HG03159 (cell line): ENCODE results near the gene AZU1.
"Not testable (repeated sequence)": the region's sequence is repeated elsewhere in the genome, so short reads cannot be mapped to it uniquely, and the experiment has no call there.

Source experiments
- ATAC-seq: cut with Tn5 transposase; IDR thresholded peaks from one replicate; pipeline ENCODE4 v1.9.1; 2021; ENCODE audit warnings: mild to moderate bottlenecking, moderate library complexity; ENCODE audit not compliant: unreplicated experiment

AZU1 gene

DNA sequence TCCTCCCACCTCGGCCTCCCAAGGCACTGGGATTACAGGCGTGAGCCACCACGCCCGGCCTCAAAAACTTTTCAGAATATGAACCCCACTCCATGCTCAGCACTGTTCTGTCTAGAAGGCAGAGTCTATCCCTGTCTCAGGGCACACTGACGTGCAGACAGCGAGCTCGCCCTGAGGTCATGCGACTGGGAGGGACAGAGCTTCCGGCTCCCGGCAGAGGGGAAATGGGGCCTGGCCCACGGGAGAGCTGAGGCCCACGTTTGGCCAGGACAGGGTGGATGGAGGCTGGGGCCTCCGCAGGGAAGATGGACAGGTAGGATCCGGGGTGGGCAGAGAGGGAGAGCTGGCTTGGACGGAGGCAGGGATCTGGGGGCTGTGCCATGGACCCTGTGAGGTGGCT lies 2.8 kb upstream of the AZU1 start:
- ATAC-seq: no peak

DNA sequence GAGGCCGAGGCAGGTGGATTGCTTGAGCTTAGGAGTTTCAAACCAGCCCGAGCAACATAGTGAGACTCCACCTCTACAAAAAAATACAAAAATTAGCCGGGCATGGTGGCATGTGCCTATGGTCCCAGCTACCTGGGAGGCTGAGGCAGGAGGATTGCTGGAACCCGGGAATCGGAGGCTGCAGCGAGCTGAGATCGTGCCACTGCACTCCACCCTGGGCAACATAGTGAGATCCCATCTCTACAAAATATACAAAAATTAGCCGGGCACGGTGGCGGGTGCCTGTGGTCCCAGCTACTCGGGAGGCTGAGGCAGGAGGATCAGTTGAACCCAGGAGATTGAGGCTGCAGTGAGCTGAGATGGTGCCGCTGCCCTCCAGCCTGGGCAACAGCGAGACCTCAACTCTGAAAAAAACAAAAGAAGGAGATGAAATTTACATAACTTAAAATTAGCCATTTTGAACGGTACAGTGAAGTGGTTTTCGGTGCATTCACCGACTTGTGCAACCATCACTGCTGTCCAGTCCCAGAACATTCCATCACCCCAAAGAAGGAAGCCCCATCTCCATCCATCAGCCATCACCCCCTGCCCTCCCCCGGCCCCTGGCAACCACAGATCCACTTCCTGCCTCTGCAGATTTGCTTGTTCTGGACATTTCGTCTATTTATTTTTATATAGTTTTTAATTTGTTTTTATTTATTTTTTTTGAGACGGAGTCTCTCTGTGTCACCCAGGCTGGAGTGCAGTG lies 1.6 kb upstream of the AZU1 start:
- no peak for ATAC-seq

DNA sequence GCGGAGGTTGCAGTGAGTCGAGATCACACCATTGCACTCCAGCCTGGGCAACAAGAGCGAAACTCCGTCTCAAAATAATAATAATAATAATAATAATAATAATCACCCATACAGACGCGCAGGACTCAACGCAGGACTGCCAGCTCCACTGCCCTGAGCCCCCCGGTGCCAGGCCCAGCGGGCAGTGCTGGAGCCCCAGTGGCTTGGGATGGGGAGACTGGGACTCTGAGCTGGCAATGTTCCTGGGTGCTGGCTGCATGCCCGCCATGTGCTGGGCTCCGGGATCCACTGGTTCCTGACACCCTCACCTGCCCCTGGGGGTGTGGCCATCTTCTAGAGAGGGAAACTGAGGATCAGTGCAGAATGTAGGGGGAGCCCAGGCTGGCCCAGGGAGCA lies 325 bp upstream of the AZU1 start:
- ATAC-seq: no peak

DNA sequence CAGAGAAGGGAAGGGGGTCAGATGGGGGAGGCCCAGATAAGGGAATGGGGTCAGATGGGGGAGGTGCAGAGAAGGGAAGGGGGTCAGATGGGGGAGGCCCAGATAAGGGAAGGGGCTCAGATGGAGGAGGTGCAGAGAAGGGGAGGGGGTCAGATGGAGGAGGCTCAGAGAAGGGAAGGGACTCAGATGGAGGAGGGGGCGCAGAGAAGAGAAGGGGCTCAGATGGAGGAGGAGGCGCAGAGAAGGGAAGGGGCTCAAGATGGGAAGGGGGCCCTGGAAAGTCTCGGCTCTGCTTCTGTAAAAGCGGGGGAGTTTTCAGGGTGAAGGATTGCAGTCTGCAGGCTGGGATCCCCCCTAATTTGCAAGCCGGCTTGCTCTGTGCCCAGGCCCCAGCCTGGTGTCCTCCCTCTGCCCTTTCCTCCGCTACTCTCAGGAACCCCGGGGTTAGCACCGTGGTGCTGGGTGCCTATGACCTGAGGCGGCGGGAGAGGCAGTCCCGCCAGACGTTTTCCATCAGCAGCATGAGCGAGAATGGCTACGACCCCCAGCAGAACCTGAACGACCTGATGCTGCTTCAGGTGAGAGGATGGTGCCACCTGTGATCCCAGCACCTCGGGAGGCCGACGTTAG lies 1.6 kb downstream of the AZU1 start:
- no peak for ATAC-seq

DNA sequence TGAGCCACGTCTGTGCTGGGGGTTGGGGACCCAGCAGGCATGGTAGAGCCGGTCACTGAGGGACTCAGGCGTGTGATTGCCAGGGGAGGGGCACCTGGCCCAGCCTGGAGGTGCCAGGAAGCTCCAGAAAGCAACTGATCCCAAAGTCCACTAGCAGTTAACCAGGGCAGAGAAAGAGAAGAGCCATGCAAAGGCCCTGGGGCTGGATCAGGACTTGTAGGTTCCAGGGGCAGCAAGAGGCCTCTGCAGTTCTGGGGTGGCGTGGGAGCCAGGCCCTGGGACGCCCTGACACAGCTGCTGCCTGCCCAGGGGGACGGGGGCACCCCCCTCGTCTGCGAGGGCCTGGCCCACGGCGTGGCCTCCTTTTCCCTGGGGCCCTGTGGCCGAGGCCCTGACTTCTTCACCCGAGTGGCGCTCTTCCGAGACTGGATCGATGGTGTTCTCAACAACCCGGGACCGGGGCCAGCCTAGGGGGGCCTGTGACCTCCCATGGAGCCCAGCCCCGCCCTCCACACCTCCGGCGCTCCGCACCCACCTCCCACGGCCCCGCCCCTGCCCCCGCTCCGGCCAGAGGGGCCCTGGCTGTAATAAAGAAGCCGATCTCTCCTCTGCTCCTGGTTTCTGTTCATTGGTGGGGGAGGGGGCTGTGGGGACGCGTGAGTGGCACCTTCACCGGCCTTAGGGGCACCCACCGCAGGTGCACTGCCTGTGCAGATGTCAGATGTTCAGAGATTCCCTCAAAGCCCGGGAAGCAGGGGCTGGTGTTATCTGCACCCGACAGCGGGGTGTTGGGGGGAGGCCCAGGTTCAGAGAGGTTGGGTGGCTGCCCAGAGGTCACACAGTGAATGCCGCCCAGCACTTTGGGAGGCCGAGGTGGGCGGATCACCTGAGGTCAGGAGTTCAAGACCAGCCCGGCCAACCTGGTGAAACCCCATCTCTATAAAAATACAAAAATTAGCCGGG lies 4.1 kb downstream of the AZU1 start:
- ATAC-seq: no peak

DNA sequence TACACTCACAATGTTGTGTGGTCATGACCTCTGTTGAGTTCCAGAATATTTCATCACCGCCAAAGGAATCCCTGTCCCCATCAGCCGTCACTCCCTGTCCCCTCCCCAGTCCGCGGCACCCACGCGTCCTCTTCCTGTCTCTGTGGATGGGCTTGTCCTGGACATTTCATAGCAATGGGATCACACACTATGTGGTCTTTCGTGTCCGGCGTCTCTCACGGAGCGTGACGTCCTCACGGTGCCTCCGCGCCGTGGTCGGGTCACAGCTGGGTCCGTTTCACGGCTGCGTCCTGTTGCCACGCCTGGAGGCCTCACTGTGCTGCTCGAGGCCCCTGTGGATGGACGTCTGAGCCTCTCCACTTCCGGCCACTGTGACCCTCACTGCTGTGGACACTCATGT lies 6.6 kb downstream of the AZU1 start:
- ATAC-seq: no peak

DNA sequence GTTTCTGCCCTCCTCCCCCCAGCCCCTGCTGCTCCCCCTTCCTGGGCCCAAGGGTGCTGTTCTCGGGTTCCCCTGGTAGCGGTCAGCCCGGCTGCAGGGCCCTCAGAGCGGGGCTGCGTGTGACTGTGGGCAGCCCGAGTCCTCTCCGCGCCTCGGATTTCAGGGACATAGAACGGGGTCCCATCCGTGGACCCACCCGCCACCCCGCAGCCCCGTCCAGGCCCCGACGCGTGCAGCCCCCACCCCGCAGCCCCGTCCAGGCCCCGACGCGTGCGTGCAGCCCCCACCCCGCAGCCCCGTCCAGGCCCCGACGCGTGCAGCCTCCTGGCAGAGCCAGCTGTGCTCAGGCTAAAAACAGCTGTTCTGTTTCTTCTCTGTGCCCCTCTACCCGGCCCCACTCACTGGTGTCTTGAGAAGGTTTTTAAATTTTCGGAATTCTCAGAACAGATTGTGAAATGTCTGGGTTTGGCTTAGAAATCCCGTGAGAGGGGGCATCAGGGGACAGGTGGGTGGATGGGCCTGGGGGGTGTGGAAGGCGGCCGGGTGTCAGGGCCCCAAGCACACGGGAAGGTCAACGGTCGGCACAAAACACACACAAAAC lies 7.7 kb downstream of the AZU1 start:
- no peak for ATAC-seq

DNA sequence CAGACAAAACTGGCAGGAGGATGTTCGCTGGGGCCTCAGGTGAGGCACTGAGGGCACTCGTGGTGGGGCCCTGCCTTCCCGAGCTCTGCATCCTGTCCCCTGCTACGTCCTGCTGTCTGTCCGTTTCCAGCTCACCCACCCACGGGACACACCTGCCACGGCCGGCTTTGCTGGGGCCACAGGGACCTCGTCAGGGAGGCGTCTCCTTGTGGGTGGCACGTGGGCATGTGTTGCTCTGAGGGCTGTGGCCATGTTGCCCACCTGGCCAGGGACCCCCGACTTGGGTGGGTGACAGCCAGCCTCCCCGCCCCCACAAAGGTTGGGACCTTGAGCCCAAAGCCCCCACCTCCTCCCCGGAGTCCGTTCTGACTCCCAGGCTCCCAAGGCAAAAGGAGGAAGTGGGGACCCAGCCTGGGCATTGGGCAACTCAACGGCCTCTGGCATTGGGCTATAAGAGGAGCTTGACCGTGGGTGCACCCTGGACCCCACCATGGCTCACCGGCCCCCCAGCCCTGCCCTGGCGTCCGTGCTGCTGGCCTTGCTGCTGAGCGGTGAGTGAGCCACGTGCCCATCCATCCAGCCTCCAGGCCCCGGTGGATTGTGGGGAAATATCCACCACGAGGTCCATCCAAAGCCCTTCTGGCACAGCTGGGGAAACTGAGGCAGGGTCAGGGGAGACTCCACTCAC lies 13.0 kb downstream of the AZU1 start, which contains the start of gene PRTN3:
Gene PRTN3 (plus strand): TSS at position 481 of the 688 bp plus-strand sequence. CDS start 10 bp downstream, at position 491.
- ATAC-seq: no peak

DNA sequence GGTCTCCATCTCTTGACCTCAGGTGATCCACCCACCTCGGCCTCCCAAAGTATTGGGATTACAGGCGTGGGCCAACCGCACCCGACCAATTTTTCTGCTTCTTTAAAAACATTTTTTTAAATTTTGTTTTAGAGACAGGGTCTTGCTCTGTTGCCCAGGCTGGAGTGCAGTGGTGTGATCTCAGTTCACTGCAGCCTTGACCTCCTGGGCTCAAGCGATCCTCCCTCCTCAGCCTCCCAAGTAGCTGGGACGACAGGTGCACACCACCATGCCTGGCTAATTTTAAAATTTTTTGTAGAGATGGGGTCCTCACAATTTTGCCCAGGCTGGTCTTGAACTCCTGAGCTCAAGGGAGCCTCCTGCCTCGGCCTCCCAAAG lies 15.2 kb downstream of the AZU1 start:
- not testable (repeated sequence) for ATAC-seq

DNA sequence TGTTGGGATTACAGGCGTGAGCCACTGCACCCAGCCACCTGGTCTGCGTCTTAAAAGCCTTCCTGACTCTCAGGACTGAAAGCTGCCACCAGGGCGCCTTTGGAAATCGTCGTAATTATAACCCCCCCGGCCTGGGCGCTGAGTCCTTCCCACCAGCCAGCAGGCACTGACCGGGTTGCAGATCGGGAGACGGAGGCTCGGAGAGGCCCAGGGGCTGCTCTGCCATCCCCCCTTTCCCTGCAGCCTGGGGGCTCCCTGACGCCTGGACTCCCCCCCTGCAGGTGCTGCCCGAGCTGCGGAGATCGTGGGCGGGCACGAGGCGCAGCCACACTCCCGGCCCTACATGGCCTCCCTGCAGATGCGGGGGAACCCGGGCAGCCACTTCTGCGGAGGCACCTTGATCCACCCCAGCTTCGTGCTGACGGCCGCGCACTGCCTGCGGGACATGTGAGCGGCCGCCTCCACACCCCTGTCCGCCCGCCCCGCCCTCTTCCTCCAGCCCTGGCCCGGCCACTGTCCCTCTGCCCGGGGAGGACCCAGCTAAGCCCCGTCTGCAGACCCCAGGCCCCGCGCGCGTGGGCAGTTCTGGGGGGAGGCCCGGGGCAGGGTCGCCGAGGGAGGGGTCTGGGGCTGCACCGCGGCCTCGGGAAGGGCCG lies 15.7 kb downstream of the AZU1 start:
- ATAC-seq: no peak

DNA sequence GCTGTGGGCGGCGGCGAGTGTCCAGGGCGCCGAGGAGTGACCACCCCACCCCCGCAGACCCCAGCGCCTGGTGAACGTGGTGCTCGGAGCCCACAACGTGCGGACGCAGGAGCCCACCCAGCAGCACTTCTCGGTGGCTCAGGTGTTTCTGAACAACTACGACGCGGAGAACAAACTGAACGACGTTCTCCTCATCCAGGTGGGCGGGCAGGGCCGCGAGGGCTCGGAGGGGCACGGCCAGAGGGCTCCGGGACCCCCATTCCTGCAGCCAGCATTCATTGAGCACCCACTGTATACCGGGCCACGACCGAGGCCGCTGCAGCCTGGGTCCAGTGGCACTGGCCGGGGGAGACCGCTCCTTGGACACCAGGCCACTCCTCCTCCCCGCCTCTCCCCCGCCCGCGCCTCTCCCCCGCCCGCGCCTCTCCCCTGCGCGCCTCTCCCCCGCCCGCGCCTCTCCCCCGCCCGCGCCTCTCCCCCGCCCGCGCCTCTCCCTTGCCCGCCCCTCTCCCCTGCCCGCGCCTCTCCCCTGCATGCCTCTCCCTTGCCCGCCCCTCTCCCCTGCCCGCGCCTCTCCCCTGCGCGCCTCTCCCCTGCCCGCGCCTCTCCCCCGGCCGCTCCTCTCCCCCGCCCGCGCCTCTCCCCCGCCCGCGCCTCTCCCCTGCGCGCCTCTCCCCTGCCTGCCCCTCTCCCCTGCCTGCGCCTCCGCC lies 16.4 kb downstream of the AZU1 start:
- ATAC-seq: no peak

DNA sequence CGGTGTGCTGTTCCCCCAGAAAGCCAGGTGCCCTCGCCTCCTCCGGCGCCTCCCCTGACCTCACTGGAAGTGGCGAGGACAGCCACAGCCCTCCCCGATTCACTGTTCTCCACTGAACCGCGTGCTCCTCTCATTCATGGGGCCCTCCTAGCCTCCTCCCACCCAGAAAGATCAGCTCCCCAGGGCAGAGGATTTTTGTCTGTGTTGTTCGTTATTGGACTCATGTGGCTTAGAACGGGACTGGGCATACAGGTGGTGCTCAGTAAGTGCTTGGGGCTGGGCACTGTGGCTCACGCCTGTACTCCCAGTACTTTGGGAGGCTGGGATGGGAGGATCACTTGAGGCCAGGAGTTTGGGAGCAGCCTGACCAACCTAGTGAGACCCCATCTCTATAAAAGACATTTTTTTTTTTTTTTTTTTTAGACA lies 16.9 kb downstream of the AZU1 start:
- ATAC-seq: no peak

DNA sequence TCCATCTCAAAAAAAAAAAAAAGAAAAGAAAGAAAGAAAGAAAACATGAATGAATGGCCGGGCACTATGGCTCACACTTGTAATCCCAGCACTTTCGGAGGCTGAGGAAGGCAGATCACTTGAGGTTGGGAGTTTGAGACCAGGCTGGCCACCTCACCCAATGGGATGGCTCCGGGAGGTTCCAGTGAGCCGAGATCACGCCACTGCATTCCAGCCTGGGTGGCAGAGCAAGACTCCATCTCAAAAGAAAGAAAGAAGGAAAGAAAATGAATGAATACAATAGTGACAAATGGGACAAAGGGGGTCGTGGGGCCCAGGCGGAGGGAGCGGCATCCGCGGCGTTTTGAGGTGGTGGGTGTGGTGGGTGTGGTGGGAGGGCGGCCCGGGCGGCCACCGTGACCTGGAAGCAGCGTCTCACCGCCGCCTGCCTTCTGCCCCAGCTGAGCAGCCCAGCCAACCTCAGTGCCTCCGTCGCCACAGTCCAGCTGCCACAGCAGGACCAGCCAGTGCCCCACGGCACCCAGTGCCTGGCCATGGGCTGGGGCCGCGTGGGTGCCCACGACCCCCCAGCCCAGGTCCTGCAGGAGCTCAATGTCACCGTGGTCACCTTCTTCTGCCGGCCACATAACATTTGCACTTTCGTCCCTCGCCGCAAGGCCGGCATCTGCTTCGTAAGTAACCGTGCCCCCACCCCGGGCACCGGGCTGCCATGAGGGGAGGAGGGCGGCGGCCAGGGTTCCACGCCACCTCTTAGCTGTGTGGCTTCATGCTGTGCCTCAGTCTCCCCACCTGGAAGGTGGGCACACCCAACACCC lies 18.3 kb downstream of the AZU1 start:
- ATAC-seq: no peak

DNA sequence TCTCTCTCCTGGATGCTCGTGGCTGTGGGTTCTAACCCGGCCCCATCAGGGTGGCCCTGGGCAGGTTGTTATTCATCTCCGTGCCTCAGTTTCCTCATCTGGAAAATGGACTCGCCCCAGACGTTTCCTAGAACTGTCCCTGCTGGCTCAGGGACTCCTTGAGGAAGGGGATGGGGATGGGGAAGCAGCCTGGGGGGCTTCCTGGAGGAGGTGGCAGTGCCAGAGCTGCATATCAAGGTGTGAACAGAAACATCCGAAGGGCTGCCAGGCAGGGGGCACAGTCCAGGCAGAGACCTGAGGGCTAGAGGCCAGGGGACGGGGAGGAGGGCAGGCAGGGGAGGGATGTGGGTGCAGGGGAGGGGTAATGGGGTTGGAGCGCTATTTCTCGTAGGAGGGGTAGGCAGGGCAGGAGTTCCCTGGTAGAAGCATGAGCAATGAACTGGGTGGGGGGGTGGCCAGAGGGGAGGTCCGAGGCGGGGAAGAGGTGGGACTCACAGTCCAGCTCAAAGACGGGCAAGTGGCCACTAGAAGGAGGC lies 20.8 kb downstream of the AZU1 start:
- ATAC-seq: no peak

DNA sequence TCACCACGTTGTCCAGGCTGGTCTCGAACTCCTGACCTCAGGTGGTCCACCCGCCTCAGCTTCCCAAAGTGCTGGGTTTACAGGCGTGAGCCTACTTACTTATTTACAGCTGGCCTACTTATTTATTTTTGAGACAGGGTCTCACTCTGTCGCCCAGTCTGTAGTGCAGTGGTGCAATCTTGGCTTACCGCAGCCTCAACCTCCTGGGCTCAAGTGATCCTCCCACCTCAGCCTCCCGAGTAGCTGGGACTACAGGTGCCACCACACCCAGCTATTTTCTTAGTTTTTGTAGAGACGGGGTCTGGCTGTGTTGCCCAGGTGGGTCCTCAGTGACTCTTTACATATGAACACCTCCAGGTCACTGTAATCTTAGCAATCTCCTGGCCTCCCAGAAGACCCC lies 21.6 kb downstream of the AZU1 start:
- not testable (repeated sequence) for ATAC-seq

DNA sequence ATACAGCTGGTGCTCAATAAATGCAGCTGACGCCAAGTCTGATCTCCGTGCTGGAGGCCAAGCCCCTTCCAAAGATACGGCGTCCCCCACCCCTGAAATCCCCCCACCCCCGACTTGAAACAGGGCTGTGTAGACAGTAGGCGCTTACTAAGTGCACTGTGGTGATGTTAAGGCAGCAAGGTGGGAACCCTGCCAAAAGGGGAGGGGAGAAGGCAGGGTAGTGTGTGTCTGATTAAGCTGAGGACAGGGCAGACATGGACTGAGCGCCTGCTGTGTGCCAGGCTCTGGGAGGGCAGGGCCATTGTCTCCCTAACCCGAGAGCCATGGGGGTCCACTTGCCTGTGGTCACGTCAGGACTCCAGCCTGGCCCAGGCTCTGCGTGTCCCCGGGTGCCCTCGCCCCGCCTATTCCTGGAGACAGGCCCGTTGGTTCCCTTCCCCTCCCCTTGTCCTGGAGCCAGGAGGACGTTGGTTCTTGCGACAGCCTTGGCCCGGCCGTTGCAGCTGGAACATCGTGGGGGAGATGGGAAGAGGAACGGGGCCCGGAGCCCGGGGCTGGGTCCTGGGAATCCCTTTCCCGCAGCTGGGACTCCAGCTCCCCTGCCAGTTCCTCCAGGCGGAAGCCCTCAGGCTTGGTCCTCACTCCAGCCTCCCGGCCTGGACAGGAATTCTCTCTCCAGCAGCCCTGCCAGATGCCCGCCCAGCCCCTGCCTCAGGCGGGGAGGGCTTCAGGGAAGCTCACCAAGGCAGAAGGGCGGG lies 22.8 kb downstream of the AZU1 start:
- no peak for ATAC-seq

DNA sequence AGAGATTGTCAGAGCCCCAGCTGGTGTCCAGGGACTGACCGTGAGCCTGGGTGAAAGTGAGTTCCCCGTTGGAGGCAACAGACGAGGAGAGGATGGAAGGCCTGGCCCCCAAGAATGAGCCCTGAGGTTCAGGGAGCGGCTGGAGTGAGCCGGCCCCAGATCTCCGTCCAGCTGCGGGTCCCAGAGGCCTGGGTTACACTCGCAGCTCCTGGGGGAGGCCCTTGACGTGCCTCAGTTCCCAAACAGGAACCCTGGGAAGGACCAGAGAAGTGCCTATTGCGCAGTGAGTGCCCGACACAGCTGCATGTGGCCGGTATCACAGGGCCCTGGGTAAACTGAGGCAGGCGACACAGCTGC lies 23.3 kb downstream of the AZU1 start:
- ATAC-seq: no peak
